K562 (cell line): ENCODE results near the gene SEPHS1. TPM values are rescaled to one million over a fixed set of nuclear protein-coding genes. Genes with fewer than 3 reads are reported as not detected.

ENCODE experiments used
- ATAC-seq: fragments of 200-7000 bp; cut with Tn5 transposase; 3 replicates; pipeline ENCODE4 v1.9.1; 2020; ENCODE audit warnings: moderate library complexity
- BruUV-seq: library from RNA; stranded (reverse); fragments of 400-500 nt; replicated peaks from 2 replicates; lab custom pipeline; 2021; lab: Mats Ljungman, UMichigan
- CTCF ChIA-PET: fragments of 300-600 bp; formaldehyde crosslinking; extraction: SDS; loops from one replicate; lab custom pipeline; 2021; ENCODE audit warnings: low intra/inter-chr PET ratio; lab: Yijun Ruan, JAX
- POLR2A ChIA-PET: fragments of 300-600, 350-650 bp; sonication (Branson Sonifier 250); formaldehyde crosslinking; extraction: SDS; loops from one replicate; lab custom pipeline; 2021; ENCODE audit warnings: antibody characterized with exemption, inconsistent platforms; lab: Yijun Ruan, JAX
- DNase-seq, 4 experiments: peaks; one replicate each; pipeline versions ENCODE4 v3.0.0 to v3.0.0-alpha.2; 2011 to 2018; ENCODE audit warnings: low spot score in 3 of 4, mixed read lengths in 3 of 4; ENCODE audit errors: extremely low read depth in 1 of 4
- FAIRE-seq: peaks from 2 replicates; lab custom pipeline; 2011; peaks lifted over from hg19 to GRCh38; lab: Jason Lieb, UNC
- H2AFZ ChIP-seq: 2 replicates; pipeline ENCODE4 v1.6.0; 2011; ENCODE audit warnings: low read depth, low read length, control low read depth, inconsistent platforms
- H3K27ac ChIP-seq: fragments of 200-600 bp; 3 replicates; pipeline ENCODE4 v1.8.0; 2011; ENCODE audit warnings: low read depth, mild to moderate bottlenecking, control low read depth, inconsistent platforms, low read length, moderate library complexity, mixed read lengths; ENCODE audit errors: extremely low read depth
- H3K27me3 ChIP-seq, 2 experiments: fragments of 300-600 bp in 1 of 2; 2 replicates in 1 of 2; 3 replicates in 1 of 2; pipeline versions ENCODE4 v1.6.0 to v1.8.0; 2011; ENCODE audit warnings: inconsistent platforms in 2 of 2, low read length in 2 of 2, mild to moderate bottlenecking in 1 of 2, mixed read lengths in 1 of 2, moderate library complexity in 1 of 2; ENCODE audit not compliant: control insufficient read depth in 2 of 2, insufficient read depth in 2 of 2
- H3K36me3 ChIP-seq: fragments of 300-600 bp; 3 replicates; pipeline ENCODE4 v1.8.0; 2011; ENCODE audit warnings: mild to moderate bottlenecking, low read length, inconsistent platforms; ENCODE audit not compliant: control insufficient read depth, insufficient read depth
- H3K4me1 ChIP-seq, 2 experiments: fragments of 200-600 bp in 1 of 2; replicated peaks in 1 of 2; 2 replicates in 1 of 2; 3 replicates in 1 of 2; pipeline versions ENCODE4 v1.5.1 to v1.8.0; 2011; ENCODE audit warnings: inconsistent platforms in 2 of 2, low read length in 2 of 2, mild to moderate bottlenecking in 1 of 2, mixed read lengths in 1 of 2, moderate library complexity in 1 of 2; ENCODE audit not compliant: control insufficient read depth in 2 of 2, insufficient read depth in 2 of 2
- H3K4me2 ChIP-seq: 2 replicates; pipeline ENCODE4 v1.6.1; 2011; ENCODE audit warnings: low read length, control low read depth, inconsistent platforms, mixed read lengths; ENCODE audit not compliant: insufficient read depth
- H3K4me3 ChIP-seq: fragments of 200-600 bp; sonication (generic), shearing (Covaris generic); 2 replicates; pipeline ENCODE4 v1.5.1; 2016; ENCODE audit warnings: control low read depth, inconsistent platforms
- H3K79me2 ChIP-seq: fragments of 200-600 bp; 3 replicates; pipeline ENCODE4 v1.8.0; 2011; ENCODE audit warnings: low read length, inconsistent platforms; ENCODE audit not compliant: control insufficient read depth, insufficient read depth
- H3K9ac ChIP-seq, 2 experiments: 2 replicates each; pipeline versions ENCODE4 v1.6.0 to v1.6.1; 2011; ENCODE audit warnings: low read depth in 2 of 2, low read length in 2 of 2, control low read depth in 1 of 2, inconsistent platforms in 1 of 2, mild to moderate bottlenecking in 1 of 2, mixed read lengths in 1 of 2; ENCODE audit not compliant: insufficient read depth in 1 of 2
- H3K9me1 ChIP-seq: one replicate; pipeline ENCODE4 v1.6.0; 2011; ENCODE audit warnings: inconsistent platforms, mild to moderate bottlenecking, low read length, moderate library complexity; ENCODE audit not compliant: control insufficient read depth, insufficient read depth
- H3K9me3 ChIP-seq: replicated peaks from 2 replicates; pipeline ENCODE4 v1.5.1; 2011; ENCODE audit warnings: low read depth, low read length, inconsistent platforms; ENCODE audit not compliant: control insufficient read depth, insufficient read depth
- H4K20me1 ChIP-seq: replicated peaks from 2 replicates; pipeline ENCODE4 v1.6.1; 2011; ENCODE audit warnings: low read length, inconsistent platforms, mixed read lengths; ENCODE audit not compliant: control insufficient read depth, insufficient read depth
- BDP1 ChIP-seq: IDR thresholded peaks from 3 replicates; pipeline ENCODE4 v1.6.1; 2011; ENCODE audit not compliant: insufficient read length, insufficient read depth
- DIDO1 ChIP-seq: fragments of 450-650 bp; IDR thresholded peaks from 2 replicates; pipeline ENCODE4 v1.6.1; 2016; ENCODE audit warnings: low read depth, missing biosample characterization, missing genetic modification characterization
- FOXM1 ChIP-seq, 2 experiments: fragments of 450-650 bp in 1 of 2; sonication (generic) in 1 of 2; formaldehyde crosslinking in 1 of 2; IDR thresholded peaks; 2 replicates each; pipeline versions ENCODE4 v1.6.1 to v1.9.0; 2017 to 2022; ENCODE audit warnings: low read depth in 2 of 2, mild to moderate bottlenecking in 2 of 2, missing genetic modification reagents in 1 of 2, moderate library complexity in 1 of 2
- KLF16 ChIP-seq: IDR thresholded peaks from 2 replicates; pipeline ENCODE4 v1.6.1; 2016; ENCODE audit warnings: antibody characterized with exemption
- L3MBTL2 ChIP-seq: fragments of 450-650 bp; IDR thresholded peaks from 2 replicates; pipeline ENCODE4 v1.6.1; 2016; ENCODE audit warnings: mild to moderate bottlenecking, moderate library complexity
- MEF2A ChIP-seq: IDR thresholded peaks from 2 replicates; pipeline ENCODE4 v1.6.1; 2011; ENCODE audit warnings: low read depth, mild to moderate bottlenecking, low read length, moderate library complexity; ENCODE audit not compliant: control insufficient read depth
- NCOA1 ChIP-seq: fragments of 450-650 bp; IDR thresholded peaks from 2 replicates; pipeline ENCODE4 v1.6.1; 2016; ENCODE audit warnings: low read depth
- PHB2 ChIP-seq: fragments of 450-650 bp; IDR thresholded peaks from 2 replicates; pipeline ENCODE4 v1.6.1; 2017; ENCODE audit warnings: low read depth
- RFX7 ChIP-seq: fragments of 250-450 bp; sonication (Bioruptor Pico); IDR thresholded peaks from 2 replicates; pipeline ENCODE4 v1.5.1; 2021; ENCODE audit warnings: mild to moderate bottlenecking
- SETDB1 ChIP-seq: IDR thresholded peaks from one replicate; pipeline ENCODE4 v1.6.1; 2012; ENCODE audit warnings: low read length, control low read depth, inconsistent platforms
- SPI1 ChIP-seq: IDR thresholded peaks from 2 replicates; pipeline ENCODE4 v1.6.1; 2011; ENCODE audit warnings: low read depth, low read length, control low read depth, borderline replicate concordance
- SRSF3 ChIP-seq: fragments of 200-400 bp; formaldehyde crosslinking; IDR thresholded peaks from 2 replicates; pipeline ENCODE4 v1.6.1; 2016; ENCODE audit warnings: mild to moderate bottlenecking, low read length, moderate library complexity; ENCODE audit not compliant: insufficient read depth
- STAT5A ChIP-seq: IDR thresholded peaks from 2 replicates; pipeline ENCODE4 v1.6.1; 2012; ENCODE audit warnings: low read length, inconsistent platforms, borderline replicate concordance
- TRIM28 ChIP-seq: fragments of 450-650 bp; IDR thresholded peaks from 2 replicates; pipeline ENCODE4 v1.6.1; 2017
- ZNF589 ChIP-seq: fragments of 200-800 bp; sonication (Bioruptor generic); IDR thresholded peaks from 2 replicates; pipeline ENCODE4 v1.6.1; 2016; ENCODE audit warnings: low read depth, missing genetic modification characterization, missing compliant biosample characterization
- WGBS: fragments of 100-300 bp; shearing (Covaris generic); methylation state at CpG from one replicate; pipeline ENCODE4 v1.1.6; 2016; ENCODE audit warnings: low coverage, mixed read lengths; ENCODE audit not compliant: insufficient coverage; ENCODE audit errors: missing lambda C conversion rate; 5-methylcytosine and 5-hydroxymethylcytosine counted together
- in situ Hi-C: fragments of 300-500 bp; cut with MboI; formaldehyde crosslinking; loops from 4 replicates; pipeline ENCODE4 v1.15.0; 2018; ENCODE audit warnings: inconsistent platforms, mixed read lengths
- intact Hi-C: fragments of 100-400 bp; cut with micrococcal nuclease; formaldehyde crosslinking; loops from 2 replicates; pipeline ENCODE4 v1.14.2; 2022
- polyA plus RNA-seq, 8 experiments: library from polyadenylated mRNA; depleted of rRNA in 4 of 8; stranded (reverse) in 5 of 8; unstranded in 3 of 8; fragments of >200 nt; fragmentation: Nextera tagmentation in 2 of 8; fragmentation: Illumina TruSeq in 1 of 8; extraction: Ambion mirVana in 2 of 8; extraction: Trizol in 1 of 8; gene quantifications; 2 replicates each; pipeline versions ENCODE4 v1.2.1 to v1.2.3, GENCODE V29; 2011 to 2014; ENCODE audit warnings: inconsistent platforms in 1 of 8, missing spikeins in 1 of 8
- total RNA-seq, 7 experiments: library from RNA; depleted of rRNA in 6 of 7; stranded (reverse); fragments of >200 nt in 6 of 7; fragmentation: Illumina TruSeq in 2 of 7; extraction: Trizol in 2 of 7; gene quantifications; 2 replicates each; pipeline versions ENCODE4 v1.2.1 to v1.2.3, GENCODE V29; 2011 to 2021; ENCODE audit warnings: low replicate concordance in 1 of 7
- TF ChIP-seq, protein P1 (sequence below): sonication (generic); formaldehyde crosslinking; IDR thresholded peaks from 2 replicates; pipeline ENCODE4 v1.9.0; 2022; ENCODE audit warnings: mild to moderate bottlenecking, missing genetic modification reagents
- TF ChIP-seq, protein P2 (sequence below): sonication (generic); IDR thresholded peaks from 2 replicates; pipeline ENCODE4 v1.6.1; 2016
- TF ChIP-seq, protein P3 (sequence below): fragments of 450-650 bp; formaldehyde crosslinking; IDR thresholded peaks from 2 replicates; pipeline ENCODE4 v1.4.0; 2020; ENCODE audit warnings: mild to moderate bottlenecking, mixed read lengths

Gene SEPHS1
- total and polyA plus RNA-seq, 9 of the 15 experiments (the other 6 are each of a cell fraction or from before 2014, with no cell fraction given), result 14.7 to 82.8 (median 41.8) TPM

DNA sequence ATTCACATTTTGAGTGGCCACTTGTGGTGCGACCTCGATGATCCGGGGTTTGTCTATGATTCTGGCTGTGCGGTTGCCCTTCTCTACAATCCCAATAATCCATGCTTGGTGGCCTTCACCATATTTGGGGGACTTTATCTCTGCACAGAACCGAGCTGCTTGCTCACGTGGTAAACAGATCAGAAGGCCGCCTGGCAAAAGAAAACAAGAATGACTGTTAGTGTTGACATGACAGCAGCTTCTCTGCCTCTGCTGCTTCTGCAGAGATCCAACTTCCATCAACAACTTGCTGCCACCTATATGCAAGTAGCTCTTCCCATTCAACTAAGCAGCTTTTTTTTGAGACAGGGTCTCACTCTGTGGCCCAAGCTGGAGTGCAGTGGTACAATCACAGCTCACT lies 28.9 kb downstream of the SEPHS1 start (continued):
- TF ChIP-seq SETDB1, result no peak
- no peak for TF ChIP-seq TRIM28
- TF ChIP-seq, protein P1, sequence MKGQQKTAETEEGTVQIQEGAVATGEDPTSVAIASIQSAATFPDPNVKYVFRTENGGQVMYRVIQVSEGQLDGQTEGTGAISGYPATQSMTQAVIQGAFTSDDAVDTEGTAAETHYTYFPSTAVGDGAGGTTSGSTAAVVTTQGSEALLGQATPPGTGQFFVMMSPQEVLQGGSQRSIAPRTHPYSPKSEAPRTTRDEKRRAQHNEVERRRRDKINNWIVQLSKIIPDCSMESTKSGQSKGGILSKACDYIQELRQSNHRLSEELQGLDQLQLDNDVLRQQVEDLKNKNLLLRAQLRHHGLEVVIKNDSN, result no peak

DNA sequence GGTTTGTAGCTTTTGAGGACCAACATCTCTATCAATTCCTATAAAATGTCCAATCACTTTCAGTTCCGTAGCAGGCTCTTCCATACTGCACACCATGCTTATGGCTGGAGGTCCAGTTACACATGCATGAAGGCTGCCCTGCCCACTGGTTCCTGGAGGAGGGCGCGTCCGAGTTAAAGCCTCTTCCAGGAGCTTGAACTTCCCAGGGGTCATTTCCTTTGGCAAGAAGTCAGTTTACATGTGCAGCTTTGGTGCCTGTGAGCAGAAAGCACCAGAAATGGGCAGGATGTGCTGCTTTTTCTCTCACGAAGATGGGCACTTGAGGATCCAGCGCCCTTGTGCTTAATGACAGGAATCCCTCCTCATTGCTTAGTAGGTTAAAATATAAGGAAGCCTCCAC lies 30.6 kb downstream of the SEPHS1 start:
- DNase-seq, result no peak
- Histone ChIP-seq H3K9me3 (no peaks in the 10 kb centered on the region), H3K79me2 (no peaks in the 10 kb centered on the region), H3K9ac (no peak overlapping the region), H3K4me2 (no peak overlapping the region), H3K27me3 (no peaks in the 10 kb centered on the region), H3K36me3 (peaks cover 21% of the 10 kb centered on the region; the same call in 1 of the 3 replicates), H3K4me3 (no peak overlapping the region), H3K9me1 (no peaks in the 10 kb centered on the region), H3K27ac (no peak overlapping the region), H3K4me1 (peaks cover 0 to 2% of the 10 kb centered on the region in 2 experiments; a peak in 2 of 5 replicates), H2AFZ (no peak overlapping the region), H4K20me1 (no peaks in the 10 kb centered on the region)
- ChIA-PET CTCF (no interaction called here), POLR2A (interaction anchor here (0.8 kb wide), 1 partner anchor 33 kb away, joined by 3 read pairs; no protein-coding TSS in a partner anchor)
- BruUV-seq, result no TSS peak
- in situ Hi-C loops (no loop called here), intact Hi-C loops (no loop called here)
- ATAC-seq, result no peak; the same call in 1 of the 3 replicates
- TF ChIP-seq KLF16 (no peak), SRSF3 (no peak), DIDO1 (no peak), BDP1 (no peak), NCOA1 (no peak), MEF2A (no peak), RFX7 (no peak), STAT5A (no peak), L3MBTL2 (no peak), SPI1 (no peak), FOXM1 (IDR thresholded peaks at IDR 0.05; ENCODE audit: low read depth) (no peak), FOXM1 (CRISPR knock-in tag; IDR thresholded peaks at IDR 0.05; ENCODE audit: low read depth) (no peak), ZNF589 (CRISPR knock-in tag) (no peak), PHB2 (no peak)
- TF ChIP-seq, protein P2, sequence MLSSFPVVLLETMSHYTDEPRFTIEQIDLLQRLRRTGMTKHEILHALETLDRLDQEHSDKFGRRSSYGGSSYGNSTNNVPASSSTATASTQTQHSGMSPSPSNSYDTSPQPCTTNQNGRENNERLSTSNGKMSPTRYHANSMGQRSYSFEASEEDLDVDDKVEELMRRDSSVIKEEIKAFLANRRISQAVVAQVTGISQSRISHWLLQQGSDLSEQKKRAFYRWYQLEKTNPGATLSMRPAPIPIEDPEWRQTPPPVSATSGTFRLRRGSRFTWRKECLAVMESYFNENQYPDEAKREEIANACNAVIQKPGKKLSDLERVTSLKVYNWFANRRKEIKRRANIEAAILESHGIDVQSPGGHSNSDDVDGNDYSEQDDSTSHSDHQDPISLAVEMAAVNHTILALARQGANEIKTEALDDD, result no peak
- TF ChIP-seq, protein P3, sequence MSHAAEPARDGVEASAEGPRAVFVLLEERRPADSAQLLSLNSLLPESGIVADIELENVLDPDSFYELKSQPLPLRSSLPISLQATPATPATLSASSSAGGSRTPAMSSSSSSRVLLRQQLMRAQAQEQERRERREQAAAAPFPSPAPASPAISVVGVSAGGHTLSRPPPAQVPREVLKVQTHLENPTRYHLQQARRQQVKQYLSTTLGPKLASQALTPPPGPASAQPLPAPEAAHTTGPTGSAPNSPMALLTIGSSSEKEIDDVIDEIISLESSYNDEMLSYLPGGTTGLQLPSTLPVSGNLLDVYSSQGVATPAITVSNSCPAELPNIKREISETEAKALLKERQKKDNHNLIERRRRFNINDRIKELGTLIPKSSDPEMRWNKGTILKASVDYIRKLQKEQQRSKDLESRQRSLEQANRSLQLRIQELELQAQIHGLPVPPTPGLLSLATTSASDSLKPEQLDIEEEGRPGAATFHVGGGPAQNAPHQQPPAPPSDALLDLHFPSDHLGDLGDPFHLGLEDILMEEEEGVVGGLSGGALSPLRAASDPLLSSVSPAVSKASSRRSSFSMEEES (CRISPR knock-in tag), result no peak
- no peak for FAIRE-seq
- 70% methylated on average over 6 of the region's 6 CpGs for WGBS
